ENCODE data around the gene FOXJ3.

DNA sequence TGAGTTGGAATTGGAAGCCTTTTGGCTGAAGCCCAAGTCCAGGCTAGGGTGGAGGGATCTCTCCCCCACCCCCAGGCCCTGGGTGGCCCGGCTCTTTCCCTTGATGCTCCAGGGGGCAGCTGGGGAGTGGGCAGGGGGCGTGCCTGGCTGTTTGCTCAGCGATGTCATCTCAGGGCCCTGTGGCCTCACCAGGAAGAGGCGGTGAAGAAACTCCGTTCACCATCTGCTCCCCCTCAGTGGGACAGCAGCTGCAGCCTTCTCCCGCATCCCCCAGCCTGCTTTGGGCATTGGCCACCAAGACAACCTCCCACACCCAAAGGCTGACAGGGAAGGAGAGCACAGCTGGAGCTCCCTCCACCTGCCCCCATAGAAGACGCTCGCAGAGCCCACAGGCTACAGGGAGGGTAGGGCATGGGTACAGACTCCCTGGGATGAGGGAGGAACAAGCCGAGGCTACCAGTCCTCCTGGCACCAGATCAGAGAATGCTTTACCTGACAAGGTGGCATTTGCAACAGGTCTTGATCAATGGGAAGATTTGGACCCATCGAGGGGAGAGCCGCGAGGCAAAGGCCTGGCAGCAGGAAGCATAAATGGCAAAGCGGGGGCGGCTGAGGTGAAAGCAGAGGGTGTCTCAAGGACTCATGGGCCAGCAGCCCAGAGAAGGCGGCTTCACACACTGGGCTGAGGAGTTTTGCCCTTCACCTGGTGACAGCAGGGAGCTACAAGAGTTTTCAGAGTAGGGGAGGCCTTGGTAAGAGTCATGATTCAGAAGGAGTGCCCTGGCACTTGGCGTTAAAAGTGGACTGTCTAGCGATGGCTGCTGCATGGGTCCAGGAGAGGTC, 164.0 kb downstream of the FOXJ3 start:
- TF ChIP-seq TAF1 (conservative IDR thresholded peaks at IDR 0.05) (no peak), RAD21 (IDR thresholded peaks at IDR 0.05) (no peak), EGR1 (IDR thresholded peaks at IDR 0.05; ENCODE audit: low read depth in 2 of 2) (no peak), GABPA (IDR thresholded peaks at IDR 0.05 in 1 of 2, conservative IDR thresholded peaks at IDR 0.05 in 1 of 2) (no peak), FOXA1 (IDR thresholded peaks at IDR 0.05) (no peak), FOXA2 (IDR thresholded peaks at IDR 0.05) (no peak)
- TF ChIP-seq, protein P1, sequence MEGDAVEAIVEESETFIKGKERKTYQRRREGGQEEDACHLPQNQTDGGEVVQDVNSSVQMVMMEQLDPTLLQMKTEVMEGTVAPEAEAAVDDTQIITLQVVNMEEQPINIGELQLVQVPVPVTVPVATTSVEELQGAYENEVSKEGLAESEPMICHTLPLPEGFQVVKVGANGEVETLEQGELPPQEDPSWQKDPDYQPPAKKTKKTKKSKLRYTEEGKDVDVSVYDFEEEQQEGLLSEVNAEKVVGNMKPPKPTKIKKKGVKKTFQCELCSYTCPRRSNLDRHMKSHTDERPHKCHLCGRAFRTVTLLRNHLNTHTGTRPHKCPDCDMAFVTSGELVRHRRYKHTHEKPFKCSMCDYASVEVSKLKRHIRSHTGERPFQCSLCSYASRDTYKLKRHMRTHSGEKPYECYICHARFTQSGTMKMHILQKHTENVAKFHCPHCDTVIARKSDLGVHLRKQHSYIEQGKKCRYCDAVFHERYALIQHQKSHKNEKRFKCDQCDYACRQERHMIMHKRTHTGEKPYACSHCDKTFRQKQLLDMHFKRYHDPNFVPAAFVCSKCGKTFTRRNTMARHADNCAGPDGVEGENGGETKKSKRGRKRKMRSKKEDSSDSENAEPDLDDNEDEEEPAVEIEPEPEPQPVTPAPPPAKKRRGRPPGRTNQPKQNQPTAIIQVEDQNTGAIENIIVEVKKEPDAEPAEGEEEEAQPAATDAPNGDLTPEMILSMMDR (IDR thresholded peaks at IDR 0.05; ENCODE audit: low read depth, low read length, missing input control) = no peak
- TF ChIP-seq, protein P2, sequence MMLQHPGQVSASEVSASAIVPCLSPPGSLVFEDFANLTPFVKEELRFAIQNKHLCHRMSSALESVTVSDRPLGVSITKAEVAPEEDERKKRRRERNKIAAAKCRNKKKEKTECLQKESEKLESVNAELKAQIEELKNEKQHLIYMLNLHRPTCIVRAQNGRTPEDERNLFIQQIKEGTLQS (IDR thresholded peaks at IDR 0.05) = no peak
